GM19467 (cell line): ENCODE measurements around the gene SERPINA6.
"Not testable (repeated sequence)": the region's sequence is repeated elsewhere in the genome, so short reads cannot be mapped to it uniquely, and the experiment has no call there.

Experiments
- ATAC-seq: cut with Tn5 transposase; IDR thresholded peaks from one replicate; pipeline ENCODE4 v1.9.1; 2021; ENCODE audit warnings: mild to moderate bottlenecking, moderate library complexity; ENCODE audit not compliant: unreplicated experiment

The SERPINA6 gene

DNA sequence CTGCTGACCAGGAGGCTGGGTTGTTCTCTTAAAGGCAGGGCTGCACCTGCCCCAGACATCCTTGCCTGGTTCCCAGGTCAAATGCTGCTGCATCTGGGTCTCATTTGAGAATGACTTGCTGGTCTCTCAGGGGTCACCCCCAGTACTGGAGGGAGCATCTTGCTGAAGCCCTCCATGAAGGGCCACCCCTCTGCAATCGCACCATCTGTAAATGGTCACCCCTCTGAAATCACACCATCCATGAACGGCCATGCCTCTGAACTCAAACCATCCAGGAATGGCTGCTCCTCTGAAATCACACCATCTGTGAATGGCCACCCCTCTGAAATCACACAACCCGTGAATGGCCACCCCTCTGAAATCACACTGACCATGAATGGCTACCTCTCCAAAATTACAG is 7.3 kb upstream of the SERPINA6 start:
- no peak for ATAC-seq

DNA sequence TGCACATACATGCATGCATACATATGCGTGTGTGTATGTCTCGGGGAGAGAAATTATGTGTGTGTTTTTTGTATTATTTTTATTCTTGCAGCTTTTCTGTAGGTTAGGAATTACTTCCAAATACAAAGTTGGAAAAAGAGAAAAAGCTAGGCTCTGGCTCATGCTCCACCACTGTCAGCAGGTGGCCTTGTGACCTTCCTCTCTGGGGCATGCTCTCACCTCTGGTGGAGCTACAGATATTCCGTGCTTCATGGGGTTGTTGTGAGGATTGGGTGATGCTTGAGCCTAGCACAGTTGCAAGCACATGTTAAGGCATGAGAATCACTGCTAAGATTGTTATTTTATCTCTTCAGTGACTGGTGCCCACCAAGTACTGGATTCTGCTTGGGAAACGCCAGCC is 6.7 kb upstream of the SERPINA6 start:
- ATAC-seq: no peak

DNA sequence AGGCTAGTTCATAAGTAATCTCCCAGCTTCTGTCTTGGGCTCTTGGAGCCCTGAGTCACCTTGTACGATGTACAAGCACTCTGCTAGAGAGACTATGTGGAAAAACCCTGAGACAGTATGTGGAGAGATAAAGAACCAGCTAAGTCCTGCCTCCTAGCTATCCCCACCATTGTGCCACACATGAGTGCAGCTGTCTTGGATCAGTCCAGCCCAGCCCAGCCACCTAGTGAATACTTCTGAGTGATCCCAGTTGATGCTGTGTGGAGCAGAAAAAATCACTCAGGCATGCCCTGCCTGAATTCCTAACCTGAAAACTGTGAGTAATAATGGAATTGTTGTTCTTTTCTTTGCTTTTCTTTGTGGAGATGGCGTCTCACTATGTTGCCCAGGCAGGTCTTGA is 5.1 kb upstream of the SERPINA6 start:
- no peak for ATAC-seq

DNA sequence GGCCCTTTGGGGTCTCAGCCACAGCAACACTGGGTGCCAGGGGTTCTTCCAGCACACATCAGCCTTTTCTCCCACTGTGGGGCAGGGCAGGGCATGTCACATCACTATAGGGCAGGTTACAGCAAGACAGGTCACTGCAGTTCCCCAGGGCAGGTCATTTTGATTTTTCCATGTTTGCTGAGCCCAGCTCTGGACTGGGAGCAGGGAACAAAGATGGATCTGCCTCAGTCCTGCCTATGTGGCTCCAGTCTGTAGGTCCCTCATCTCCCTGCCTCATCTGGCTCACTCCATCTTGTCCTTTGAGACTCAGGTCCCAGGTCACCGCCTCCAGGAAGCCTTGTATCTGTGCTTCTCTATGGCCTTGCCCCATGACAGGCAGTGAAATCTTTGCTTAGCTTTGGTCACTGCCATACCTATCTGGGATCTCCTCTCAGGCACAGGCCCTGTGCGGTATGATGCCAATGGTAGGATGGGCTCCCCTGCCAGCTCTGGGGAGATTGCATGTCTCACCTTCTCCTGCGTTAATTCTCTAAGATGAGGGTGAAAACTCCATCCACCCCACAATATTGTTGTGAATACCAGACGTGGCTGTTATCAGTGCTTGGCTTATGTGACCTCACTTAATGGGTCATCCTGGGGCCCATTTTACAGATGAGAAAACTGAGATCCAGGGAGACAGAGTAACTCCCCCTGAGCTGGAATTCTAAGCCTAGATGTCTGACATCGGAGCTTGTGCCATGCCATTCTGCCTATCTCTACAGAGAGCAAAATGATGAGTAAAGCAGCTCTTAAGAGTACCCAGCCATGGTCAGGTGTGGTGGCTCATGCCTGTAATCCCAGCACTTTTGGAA is 1.5 kb downstream of the SERPINA6 start:
- no peak for ATAC-seq

DNA sequence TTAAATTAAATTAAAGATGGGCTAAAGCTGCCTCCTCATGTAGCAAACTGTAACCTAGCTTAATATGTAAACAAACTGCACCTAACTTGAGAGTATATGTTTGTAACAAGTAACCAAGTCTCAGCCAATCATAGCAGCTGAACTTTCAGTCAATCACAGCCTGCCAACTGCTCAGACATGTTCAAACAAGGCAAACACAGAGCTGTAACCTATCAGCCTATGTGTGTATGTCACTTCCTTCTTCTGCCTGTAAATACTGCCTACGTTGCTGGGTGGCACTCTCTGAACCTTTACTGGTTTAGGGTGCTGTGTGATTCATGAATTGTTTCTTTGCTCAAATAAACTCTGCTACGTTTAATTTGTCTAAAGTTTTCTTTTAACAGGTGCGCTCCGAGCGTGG is 2.9 kb downstream of the SERPINA6 start:
- no peak for ATAC-seq

DNA sequence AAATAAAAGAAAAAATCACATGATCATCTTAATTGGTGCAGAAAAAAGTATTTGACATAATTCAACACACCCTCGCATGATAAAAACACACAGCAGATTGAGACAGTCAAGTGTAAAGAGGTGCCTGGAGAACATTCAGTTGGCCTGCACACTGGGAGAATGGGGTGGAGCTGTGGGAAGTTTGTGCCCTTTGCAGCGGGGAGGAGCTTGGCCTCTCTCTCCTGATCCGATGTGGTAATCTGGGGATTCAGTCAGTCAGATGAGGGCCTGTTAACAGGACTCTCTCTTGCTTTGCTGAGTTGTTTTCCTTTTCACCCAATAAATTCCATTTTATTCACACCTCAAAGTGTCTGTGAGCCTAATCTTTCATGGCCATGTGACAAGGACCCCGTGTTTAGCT is 5.9 kb downstream of the SERPINA6 start:
- no peak for ATAC-seq

DNA sequence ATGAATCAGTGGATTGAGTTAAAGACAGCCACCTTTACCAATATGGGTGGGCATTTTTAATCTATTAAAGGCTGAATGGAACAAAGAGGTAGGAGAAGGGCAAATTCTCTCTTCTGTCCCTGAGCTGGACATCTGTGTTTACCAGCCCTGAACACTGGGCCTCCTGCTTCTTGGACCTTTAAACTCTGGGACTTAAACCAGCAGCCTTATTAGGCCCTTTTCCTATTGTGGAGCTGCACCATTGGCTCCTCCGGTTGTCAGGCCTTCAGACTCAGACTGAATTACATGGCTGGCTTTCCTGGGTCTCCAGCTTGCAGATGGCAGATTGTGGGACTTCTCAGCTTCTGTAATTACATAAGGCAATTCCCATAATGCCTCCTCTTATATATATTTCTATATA is 6.4 kb downstream of the SERPINA6 start:
- no peak for ATAC-seq

DNA sequence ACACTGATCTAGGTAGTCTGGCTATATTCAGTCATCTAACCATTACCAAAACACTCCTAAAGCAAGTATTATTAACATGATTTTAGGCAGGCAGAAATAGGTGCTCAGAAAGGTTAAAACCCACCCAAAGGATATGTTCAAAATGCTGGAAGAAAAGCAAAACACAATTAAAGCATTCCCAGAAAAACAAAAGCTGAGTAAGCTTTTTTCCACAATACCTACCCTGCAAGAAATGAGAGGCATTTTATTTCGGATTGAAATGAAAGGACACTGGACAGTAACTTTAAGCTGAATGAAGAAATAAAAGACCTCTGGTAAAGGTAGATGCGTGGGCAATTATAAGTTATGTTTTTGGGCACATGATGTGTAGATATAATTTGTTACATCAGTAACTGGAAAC is 8.2 kb downstream of the SERPINA6 start:
- no peak for ATAC-seq

DNA sequence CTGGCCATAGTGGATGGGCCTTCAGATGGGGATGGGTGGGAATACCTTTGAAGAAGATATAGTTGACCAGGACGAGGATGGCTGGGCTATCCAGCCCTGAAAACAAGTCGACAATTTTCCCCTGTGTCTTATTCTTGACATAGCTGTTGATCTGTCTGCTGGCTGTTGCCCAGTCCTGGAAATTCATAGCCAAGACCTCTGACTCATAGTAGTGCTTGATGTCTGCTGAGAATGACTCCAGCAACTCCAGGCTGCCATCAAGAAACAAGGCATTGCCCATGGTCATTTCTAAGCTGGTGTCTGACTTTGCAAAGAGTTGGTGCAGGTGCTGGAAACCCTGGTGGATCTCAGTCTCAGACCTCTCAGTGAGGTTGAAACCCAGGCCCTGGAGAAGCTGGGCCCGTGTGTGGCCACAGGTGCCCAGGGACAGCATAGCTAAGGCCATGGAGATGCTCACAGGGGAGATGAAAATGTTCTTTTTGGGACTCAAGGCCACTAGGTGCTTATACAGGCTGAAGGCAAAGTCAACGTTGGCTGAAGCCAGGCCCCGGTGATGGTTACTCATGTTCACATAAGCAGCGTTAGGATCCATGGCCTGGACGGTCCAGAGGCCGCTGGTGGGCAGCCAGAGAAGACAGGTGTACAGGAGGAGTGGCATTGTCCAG is 9.0 kb downstream of the SERPINA6 start:
- ATAC-seq: no peak

DNA sequence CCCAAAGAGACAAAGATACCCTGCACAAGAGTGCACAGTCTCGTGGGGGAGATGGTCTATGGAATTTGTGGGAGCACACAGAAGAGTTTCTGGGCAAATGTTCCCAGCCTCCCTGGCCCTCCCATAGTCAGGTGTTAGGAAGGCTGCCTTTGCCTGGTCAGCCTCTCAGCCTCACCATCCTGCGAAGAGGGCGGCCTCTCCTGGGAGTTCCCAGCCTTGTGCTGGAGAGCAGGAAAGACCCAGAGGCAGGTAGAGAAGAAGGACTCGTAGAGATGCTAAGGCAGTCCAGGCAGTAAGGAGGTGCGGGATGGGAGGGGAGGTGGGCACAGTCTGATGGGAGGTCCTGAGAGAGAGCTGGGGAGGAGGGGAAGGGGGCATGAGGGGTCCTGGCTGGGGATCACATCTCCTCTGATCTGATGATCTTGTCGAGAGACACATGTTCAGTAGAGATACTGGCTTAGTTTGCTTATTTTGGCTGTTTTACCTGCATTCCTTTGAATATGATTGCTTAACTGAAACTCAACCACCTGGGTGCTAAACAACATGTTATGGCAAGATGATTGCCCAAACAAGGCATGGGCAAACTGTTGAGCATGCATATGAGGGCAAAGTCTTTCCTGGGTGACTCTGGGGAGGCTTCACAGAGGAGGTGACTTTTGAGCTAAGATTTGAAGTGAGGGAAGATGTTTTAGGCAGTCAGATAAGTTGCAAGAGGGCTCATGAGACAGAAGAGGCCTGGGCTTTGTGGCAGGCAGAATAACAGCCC is 10.5 kb downstream of the SERPINA6 start:
- ATAC-seq: no peak

DNA sequence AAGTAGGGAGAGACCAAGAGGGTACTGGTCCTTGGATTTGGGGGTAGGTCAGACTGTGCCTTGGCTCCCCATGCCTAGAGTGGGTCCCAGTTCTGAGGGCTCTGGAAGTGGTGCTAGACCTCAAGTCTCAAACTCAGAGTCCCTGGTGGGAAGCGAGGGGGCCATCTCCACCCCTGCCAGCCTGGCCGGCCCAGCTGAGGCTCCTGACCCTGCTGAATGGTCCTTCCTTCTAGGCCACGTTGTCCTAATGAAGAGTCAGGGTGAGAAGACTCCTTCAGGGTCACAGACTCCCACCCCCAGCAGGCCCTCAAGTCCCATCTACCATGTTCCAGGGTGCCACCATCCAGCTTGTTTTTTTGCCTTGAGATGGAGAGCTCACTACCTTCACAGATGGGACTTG is 12.9 kb downstream of the SERPINA6 start:
- no peak for ATAC-seq

DNA sequence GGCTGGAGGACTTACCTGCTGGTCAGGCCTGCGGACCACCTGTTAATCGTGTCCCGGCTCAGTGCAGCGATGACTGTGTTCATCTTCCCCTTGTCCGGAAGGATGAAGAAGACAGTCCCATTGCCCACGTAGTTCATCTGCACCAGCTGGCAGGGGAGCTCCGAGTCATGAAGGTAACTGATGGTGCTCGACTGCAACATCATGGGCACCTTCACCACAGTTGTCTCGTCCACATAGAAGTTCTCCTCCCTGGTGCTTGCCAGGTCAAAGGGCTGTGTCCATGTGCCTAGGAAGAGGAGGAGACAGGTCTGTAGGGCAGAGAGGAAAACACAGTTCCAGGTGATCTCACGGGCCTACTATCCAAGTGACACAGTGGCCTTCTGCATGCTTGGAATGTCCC is 13.4 kb downstream of the SERPINA6 start:
- ATAC-seq: no peak

DNA sequence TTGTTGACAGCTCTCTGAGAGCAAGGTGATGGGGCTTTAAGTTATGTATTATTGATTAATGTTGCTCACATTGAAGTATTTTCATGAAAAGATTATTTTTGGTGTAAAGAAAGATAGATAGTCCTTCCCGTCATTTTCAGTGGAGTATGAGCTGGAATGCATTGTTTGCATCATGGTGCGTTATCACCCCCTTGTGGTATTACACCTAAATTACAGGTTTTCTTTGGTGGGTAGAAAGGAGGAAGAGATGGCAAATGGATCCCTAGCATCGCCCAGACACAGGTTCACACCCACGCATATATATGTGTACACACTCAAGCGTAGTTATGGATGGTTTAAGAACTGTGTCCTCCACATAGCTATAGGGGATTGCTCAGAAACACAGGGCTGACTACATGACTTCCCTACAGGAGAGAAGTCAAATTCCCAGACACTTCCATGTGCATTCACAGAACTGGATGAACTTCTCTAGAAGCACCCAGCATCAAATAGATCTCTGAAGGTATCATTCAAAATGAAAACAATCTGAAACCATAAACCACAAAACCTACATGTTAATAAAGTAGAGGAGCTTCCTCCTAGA is 15.6 kb downstream of the SERPINA6 start:
- ATAC-seq: no peak

DNA sequence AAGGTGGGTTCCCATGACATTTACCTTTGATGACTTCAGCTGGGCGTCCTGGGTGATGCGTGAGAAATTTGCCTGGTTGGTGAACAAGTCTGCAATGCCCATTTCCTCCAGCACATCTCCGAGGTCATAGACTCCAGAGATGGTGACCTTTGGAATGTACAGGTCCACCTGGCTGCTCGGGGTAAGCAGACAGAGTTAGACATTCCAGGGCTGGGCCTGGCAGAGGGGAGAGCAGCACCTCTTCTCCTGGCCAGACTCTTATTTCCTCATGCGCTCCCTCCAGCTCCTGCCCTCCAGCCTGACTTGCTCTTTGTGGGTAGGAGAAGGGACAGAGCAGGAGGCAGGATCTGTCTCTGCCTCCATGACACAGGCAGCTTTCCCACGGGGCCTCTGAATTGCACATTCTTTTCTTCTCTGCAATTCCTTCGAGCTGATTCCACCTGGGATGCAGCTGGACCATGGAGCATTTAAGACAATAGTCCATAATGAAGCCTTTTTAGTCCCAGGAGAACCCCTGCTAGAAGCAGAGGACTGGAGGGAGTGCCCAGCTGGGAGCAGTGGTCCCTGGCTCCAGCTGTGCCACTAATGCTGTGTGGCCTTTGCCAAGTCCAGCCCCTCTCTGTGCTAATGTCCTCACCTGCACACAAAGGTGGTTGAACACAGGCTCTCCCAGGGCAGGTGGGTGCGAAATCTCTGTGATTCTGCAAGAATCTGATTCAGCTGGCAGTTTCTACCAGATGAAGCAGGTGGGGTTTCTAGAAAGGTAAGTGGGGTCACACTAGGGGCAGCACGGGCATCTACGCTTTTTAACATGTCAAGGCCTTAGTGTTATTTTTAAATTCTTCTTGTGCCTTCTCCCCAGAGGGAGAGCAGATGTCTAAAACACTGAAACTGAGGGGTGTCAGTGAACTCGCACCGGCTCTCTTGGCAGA is 16.8 kb downstream of the SERPINA6 start:
- no peak for ATAC-seq

DNA sequence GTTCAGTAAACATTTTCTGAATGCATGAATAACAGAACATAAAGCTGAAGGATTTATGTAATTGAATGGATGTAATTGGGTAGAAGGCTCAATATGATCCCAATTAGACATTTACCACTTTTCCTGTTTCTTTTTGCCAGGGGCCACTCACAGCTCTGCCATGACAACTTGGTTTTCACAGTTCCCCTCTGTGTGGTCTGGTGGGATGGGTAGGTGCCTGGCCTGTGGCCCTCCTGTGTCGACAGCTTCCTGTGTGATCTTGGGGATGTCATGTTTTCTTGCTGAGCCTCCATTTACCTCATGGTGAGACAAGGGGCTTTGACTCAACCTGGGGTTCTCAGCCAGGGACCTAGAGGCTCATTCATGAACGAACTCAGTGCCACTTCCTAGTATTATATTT is 17.5 kb downstream of the SERPINA6 start:
- ATAC-seq: no peak

DNA sequence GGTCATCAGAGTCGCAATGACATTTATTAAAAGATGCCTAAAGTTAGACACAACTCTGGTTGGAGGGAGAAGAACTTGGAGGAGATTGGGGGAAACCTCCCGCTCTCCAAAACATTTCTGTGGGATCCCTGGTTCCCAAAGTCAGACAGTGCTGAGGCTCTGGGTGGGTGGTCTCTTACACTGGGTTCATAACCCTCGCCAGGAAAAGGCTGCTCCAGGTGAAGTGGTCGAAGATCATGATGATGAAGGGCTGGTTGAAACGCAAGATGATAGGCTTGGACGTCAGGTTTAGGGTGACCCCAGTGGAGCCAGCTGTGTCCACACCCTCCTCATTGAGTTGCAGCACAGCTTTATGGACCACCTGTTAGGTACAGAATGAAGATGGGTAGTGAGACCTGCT is 18.9 kb downstream of the SERPINA6 start:
- ATAC-seq: no peak

DNA sequence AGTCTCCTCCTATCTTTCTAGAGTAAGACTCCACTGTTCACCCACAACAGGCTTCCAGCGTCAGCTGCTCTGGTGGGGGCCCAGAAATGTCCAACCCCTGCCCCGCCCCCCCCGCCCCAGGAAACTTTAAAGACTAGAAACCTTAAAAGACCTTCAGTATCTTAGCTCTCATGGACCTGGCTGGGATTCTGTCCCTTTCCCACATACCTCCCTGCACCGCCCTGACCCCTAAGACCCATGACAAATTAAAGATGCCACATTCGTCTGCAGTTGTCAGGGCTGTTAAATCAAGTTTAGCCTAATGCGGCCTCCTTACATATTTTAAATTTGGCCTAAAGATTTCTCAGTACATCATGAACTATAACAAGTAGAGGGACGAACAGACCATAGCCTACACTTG is 20.0 kb downstream of the SERPINA6 start:
- no peak for ATAC-seq

DNA sequence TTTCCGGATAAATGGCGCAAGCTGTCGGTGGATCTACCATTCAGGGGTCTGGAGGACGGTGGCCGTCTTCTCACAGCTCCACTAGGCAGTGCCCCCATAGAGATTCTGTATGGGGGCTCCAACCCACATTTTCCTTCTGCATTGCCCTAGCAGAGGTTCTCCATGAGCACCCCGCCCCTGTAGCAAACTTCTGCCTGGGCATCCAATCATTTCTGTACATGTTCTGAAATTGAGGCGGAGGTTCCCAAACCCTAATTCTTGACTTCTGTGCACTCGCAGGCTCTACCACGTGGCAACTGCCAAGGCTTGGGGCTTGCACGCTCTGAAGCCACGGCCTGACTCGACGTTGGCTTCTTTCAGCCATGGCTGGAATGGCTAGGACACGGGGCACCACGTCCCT is 25.0 kb downstream of the SERPINA6 start:
- no peak for ATAC-seq

DNA sequence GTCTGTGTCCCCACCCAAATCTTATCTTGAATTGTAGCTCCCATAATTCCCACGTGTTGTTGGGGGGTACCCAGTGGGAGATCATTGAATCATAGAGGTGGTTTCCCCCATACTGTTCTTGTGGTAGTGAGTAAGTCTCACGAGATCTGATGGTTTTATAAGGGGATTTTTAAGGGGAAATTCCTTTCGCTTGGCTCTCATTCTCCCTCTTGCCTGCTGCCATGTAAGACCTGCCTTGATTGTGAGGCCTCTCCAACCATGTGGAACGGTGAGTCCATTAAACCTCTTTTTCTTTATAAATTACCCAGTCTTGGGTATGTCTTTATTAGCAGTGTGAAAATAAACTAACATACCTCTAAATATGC is 27.0 kb downstream of the SERPINA6 start:
- not testable (repeated sequence) for ATAC-seq

DNA sequence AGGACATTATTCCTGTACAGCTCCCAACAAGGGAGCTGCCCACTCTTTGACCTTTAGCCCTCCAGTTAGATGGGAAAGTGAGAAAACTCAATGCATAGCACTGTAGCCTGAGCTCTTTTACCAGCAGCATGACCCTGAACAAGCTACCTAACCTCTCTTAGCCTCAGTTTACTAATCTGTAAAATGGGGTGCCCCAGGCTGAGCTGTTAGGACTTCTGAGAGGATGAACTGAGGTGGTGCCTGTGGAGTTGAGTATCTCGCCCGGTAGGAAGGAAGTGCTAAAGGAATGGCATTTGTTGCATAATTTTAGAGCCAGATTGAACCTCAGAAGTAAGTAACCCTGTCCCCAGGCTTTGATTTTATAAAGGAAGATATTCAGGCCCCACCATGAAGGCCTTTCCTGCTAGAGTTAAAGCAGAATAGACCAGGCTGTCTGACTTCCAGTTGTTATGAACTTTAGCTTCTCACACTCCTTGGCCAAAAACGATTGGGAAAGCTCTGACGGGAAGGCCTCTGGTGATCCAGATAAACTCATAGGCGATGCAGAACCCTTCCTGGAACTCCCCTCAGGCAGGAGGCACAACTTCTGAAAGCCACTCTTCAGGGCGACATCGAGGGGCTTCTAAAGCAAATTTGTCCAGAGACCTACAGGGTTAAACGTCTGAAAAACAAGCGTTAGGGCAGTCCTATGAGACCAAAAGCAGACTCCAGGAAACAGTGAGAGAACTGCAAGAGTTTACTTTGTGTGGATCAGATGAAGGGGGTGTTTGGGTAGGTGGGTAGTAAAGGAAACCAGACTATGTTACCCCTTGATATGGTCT is 27.6 kb downstream of the SERPINA6 start:
- ATAC-seq: no peak
